H1 (cell line): ENCODE data around the gene SNRPB2. TPM values are rescaled to one million over a fixed set of nuclear protein-coding genes. Genes with fewer than 3 reads are reported as not detected.

ENCODE experiments used
- BACH1 ChIP-seq: IDR thresholded peaks from 2 replicates; pipeline ENCODE4 v1.6.1; 2012; ENCODE audit warnings: low read length, improper control_type of control experiment
- CBX5 ChIP-seq: fragments of 300-800, 300-1000 bp; sonication (generic); IDR thresholded peaks from 2 replicates; pipeline ENCODE4 v1.7.1; 2016; ENCODE audit warnings: antibody characterized with exemption, low read length, low read depth
- CHD1 ChIP-seq: IDR thresholded peaks from 2 replicates; pipeline ENCODE4 v1.6.1; 2012; ENCODE audit warnings: low read depth, low read length, improper control_type of control experiment
- CHD2 ChIP-seq: IDR thresholded peaks from 2 replicates; pipeline ENCODE4 v1.6.1; 2012; ENCODE audit warnings: low read length, improper control_type of control experiment
- CTBP2 ChIP-seq: IDR thresholded peaks from 2 replicates; pipeline ENCODE4 v1.7.0; 2011; ENCODE audit warnings: borderline replicate concordance, mild to moderate bottlenecking, moderate library complexity, mixed read lengths, low read length; ENCODE audit not compliant: insufficient read depth, insufficient read length
- EGR1 ChIP-seq: IDR thresholded peaks from 2 replicates; pipeline ENCODE4 v1.6.1; 2011; ENCODE audit warnings: low read depth, low read length, borderline replicate concordance
- GABPA ChIP-seq: IDR thresholded peaks from 2 replicates; pipeline ENCODE4 v1.6.1; 2011; ENCODE audit warnings: mild to moderate bottlenecking, low read length, moderate library complexity, borderline replicate concordance; ENCODE audit not compliant: insufficient read depth
- GTF2F1 ChIP-seq: IDR thresholded peaks from 2 replicates; pipeline ENCODE4 v1.6.1; 2012; ENCODE audit warnings: low read depth, low read length, improper control_type of control experiment, borderline replicate concordance
- HDAC2 ChIP-seq, 2 experiments: fragments of 300-600 bp in 1 of 2; sonication (generic) in 1 of 2; IDR thresholded peaks; 2 replicates each; pipeline ENCODE4 v1.6.1; 2011 to 2012; ENCODE audit warnings: low read depth in 2 of 2, low read length in 2 of 2, mild to moderate bottlenecking in 2 of 2, moderate library complexity in 2 of 2, borderline replicate concordance in 1 of 2, inconsistent platforms in 1 of 2
- MAX ChIP-seq: IDR thresholded peaks from 2 replicates; pipeline ENCODE4 v1.6.1; 2012; ENCODE audit warnings: inconsistent platforms
- NRF1 ChIP-seq: IDR thresholded peaks from 2 replicates; pipeline ENCODE4 v1.6.1; 2011; ENCODE audit warnings: mild to moderate bottlenecking, low read depth, low read length, improper control_type of control experiment
- POLR2A ChIP-seq, 2 experiments: IDR thresholded peaks; 1 replicate in 1 of 2; 2 replicates in 1 of 2; pipeline ENCODE4 v1.6.1; 2011; ENCODE audit warnings: low read depth in 2 of 2, low read length in 2 of 2, mild to moderate bottlenecking in 2 of 2; ENCODE audit errors: control extremely low read depth in 1 of 2
- POU5F1 ChIP-seq: IDR thresholded peaks from 2 replicates; pipeline ENCODE4 v1.6.1; 2011; ENCODE audit warnings: low read depth, mild to moderate bottlenecking, low read length, moderate library complexity
- RFX5 ChIP-seq: IDR thresholded peaks from 2 replicates; pipeline ENCODE4 v1.6.1; 2011; ENCODE audit warnings: low read depth, low read length, improper control_type of control experiment, borderline replicate concordance
- RNF2 ChIP-seq: fragments of 200-900, 300-1000 bp; sonication (generic); IDR thresholded peaks from 2 replicates; pipeline ENCODE4 v1.7.1; 2016; ENCODE audit warnings: borderline replicate concordance, low read depth, mild to moderate bottlenecking, antibody characterized with exemption, low read length; ENCODE audit not compliant: poor library complexity, severe bottlenecking; ENCODE audit errors: missing control alignments
- TEAD4 ChIP-seq: IDR thresholded peaks from 2 replicates; pipeline ENCODE4 v1.6.1; 2012; ENCODE audit warnings: low read depth, low read length, inconsistent platforms, mixed read lengths
- ZNF274 ChIP-seq: IDR thresholded peaks from 2 replicates; pipeline ENCODE4 v1.7.0; 2012; ENCODE audit warnings: low read length, borderline replicate concordance; ENCODE audit errors: extremely low read depth
- polyA plus RNA-seq, 7 experiments: library from polyadenylated mRNA; depleted of rRNA in 3 of 7; stranded (reverse) in 5 of 7; unstranded in 2 of 7; fragments of >200 nt in 5 of 7; fragments of 200-250 nt in 2 of 7; gene quantifications; 1 replicate in 5 of 7; 2 replicates in 1 of 7; 4 replicates in 1 of 7; pipeline versions ENCODE4 v1.2.1 to v1.2.3, GENCODE V29; 2011 to 2013; ENCODE audit warnings: missing spikeins in 2 of 7, mixed read lengths in 2 of 7
- total RNA-seq: library from RNA; stranded (reverse); fragmentation: NEBNext Ultra II Directional; extraction: Animal tissue kit (Norgen Biotek cat#: 25700); gene quantifications from 2 replicates; pipeline ENCODE4 v1.2.1, GENCODE V29; 2021
- TF ChIP-seq, protein P1 (sequence below): IDR thresholded peaks from 2 replicates; pipeline ENCODE4 v1.6.1; 2011; ENCODE audit warnings: low read length, improper control_type of control experiment

The SNRPB2 gene
- total and polyA plus RNA-seq, 2 of the 8 experiments (the other 6 are each of a cell fraction or from before 2014, with no cell fraction given): 49.4 to 102 TPM

DNA sequence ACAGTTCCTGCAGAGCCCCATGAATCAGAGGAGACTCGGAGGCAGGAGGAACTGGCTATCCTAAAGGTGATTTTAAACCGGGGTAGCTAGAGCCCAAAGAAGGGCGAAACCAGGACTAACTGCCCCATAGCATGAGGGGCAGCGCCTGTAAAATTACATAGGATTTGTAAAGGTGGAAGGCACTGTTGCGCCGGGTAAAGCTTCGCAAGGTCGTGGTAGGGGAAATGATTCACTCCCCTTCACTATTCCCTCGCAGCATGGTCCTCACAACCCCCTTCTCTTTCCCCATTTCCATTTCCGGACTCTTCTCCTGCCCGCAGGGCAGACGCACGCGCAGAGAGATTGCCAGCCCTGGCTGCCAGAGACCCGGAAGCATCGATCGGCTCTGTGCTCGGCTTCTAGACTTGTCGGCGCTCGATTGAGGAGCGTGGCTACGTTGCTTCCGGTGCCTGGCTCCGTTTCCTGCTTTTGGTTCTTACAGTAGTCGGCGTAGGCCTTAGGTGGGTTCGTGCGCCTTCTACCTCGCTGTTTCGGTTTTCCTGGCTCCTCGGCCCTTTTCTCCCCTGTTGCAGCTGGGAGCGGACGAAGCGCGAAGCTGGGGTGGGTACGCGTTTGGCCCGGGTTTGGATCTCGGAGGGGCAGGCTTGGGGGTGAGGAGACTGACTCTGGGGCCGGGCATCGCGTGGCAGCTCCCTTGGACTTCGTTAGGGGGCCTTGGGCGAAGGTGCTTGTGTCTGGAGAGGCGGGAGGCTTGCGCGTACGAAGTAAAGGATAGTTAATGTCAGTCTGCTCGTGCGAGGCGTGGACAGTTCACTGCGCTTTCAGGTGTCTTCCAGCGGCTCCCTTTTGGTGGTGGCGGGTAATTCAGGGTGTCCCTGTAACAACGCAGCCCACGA lies at the start of gene SNRPB2 (continued):
- no peak for TF ChIP-seq RNF2
- no peak for TF ChIP-seq ZNF274
- TF ChIP-seq EGR1: peak; percentile 91
- TF ChIP-seq CTBP2: no peak
- no peak for TF ChIP-seq CBX5
- peak; percentile 89 to 95 for TF ChIP-seq POLR2A (IDR thresholded peaks at IDR 0.05; ENCODE audit: control extremely low read depth in 1 of 2, low read depth in 2 of 2, low read length in 2 of 2)
- TF ChIP-seq GTF2F1: no peak
- TF ChIP-seq TEAD4: no peak
- TF ChIP-seq MAX: peak; percentile 87
- no peak for TF ChIP-seq RFX5
- 0 out of 2 replicates have a peak, but pooled peaks have one; percentile 15 for TF ChIP-seq POU5F1
- no peak for TF ChIP-seq CHD1
- no peak for TF ChIP-seq CHD2
- TF ChIP-seq, protein P1, sequence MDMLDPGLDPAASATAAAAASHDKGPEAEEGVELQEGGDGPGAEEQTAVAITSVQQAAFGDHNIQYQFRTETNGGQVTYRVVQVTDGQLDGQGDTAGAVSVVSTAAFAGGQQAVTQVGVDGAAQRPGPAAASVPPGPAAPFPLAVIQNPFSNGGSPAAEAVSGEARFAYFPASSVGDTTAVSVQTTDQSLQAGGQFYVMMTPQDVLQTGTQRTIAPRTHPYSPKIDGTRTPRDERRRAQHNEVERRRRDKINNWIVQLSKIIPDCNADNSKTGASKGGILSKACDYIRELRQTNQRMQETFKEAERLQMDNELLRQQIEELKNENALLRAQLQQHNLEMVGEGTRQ: no peak
- TF ChIP-seq HDAC2 (IDR thresholded peaks at IDR 0.05; ENCODE audit: borderline replicate concordance in 1 of 2, low read depth in 2 of 2, low read length in 2 of 2): peak; percentile 35 to 85; a peak in 2 of 4 replicates
- TF ChIP-seq BACH1: no peak
- peak; percentile 95 for TF ChIP-seq GABPA
- TF ChIP-seq NRF1: peak; percentile 75
